MM.1S (cell line): ENCODE results near the gene COL4A3.

Source experiments
- DNase-seq: peaks from one replicate; pipeline ENCODE4 v3.0.0-alpha.2; 2015
- H2AFZ ChIP-seq: fragments of 300-600 bp; sonication (generic); 2 replicates; pipeline ENCODE4 v1.6.0; 2016; ENCODE audit warnings: antibody characterized with exemption, low read length
- H3F3A ChIP-seq: fragments of 300-600 bp; sonication (generic); 2 replicates; pipeline ENCODE4 v1.6.1; 2016; ENCODE audit warnings: mild to moderate bottlenecking, antibody characterized with exemption, low read length, moderate library complexity, mixed read lengths; ENCODE audit not compliant: insufficient read depth
- H3K27ac ChIP-seq: fragments of 300-600 bp; sonication (generic); 2 replicates; pipeline ENCODE4 v1.5.1; 2016; ENCODE audit warnings: mild to moderate bottlenecking, low read length
- H3K27me3 ChIP-seq: fragments of 300-600 bp; sonication (generic); replicated peaks from 2 replicates; pipeline ENCODE4 v1.6.0; 2016; ENCODE audit warnings: low read length; ENCODE audit not compliant: insufficient read depth
- H3K36me3 ChIP-seq: fragments of 300-600 bp; sonication (generic); replicated peaks from 2 replicates; pipeline ENCODE4 v1.6.1; 2016; ENCODE audit warnings: mild to moderate bottlenecking, low read length, mixed read lengths; ENCODE audit not compliant: insufficient read depth
- H3K4me1 ChIP-seq: fragments of 300-600 bp; sonication (generic); 2 replicates; pipeline ENCODE4 v1.6.1; 2016; ENCODE audit warnings: low read length, mixed read lengths
- H3K4me2 ChIP-seq: fragments of 300-600 bp; sonication (generic); 2 replicates; pipeline ENCODE4 v1.6.0; 2016; ENCODE audit warnings: low read depth, low read length
- H3K4me3 ChIP-seq: fragments of 300-600 bp; sonication (generic); 2 replicates; pipeline ENCODE4 v1.5.1; 2016; ENCODE audit warnings: low read length, mixed read lengths
- H3K79me2 ChIP-seq: fragments of 300-600 bp; sonication (generic); 2 replicates; pipeline ENCODE4 v1.6.1; 2016; ENCODE audit warnings: mixed run types, low read length, mixed read lengths
- H3K9ac ChIP-seq: fragments of 300-600 bp; sonication (generic); 2 replicates; pipeline ENCODE4 v1.6.1; 2016; ENCODE audit warnings: low read length, mixed read lengths
- H3K9me2 ChIP-seq: fragments of 300-600 bp; sonication (generic); replicated peaks from 2 replicates; pipeline ENCODE4 v1.6.1; 2016; ENCODE audit warnings: mild to moderate bottlenecking, low read length, mixed read lengths; ENCODE audit not compliant: insufficient read depth
- H3K9me3 ChIP-seq: fragments of 300-600 bp; sonication (generic); replicated peaks from 2 replicates; pipeline ENCODE4 v1.6.1; 2016; ENCODE audit warnings: mild to moderate bottlenecking, low read length, mixed read lengths; ENCODE audit not compliant: insufficient read depth
- H4K20me1 ChIP-seq: fragments of 300-600 bp; sonication (generic); 2 replicates; pipeline ENCODE4 v1.6.1; 2016; ENCODE audit warnings: mild to moderate bottlenecking, low read length, moderate library complexity, mixed read lengths; ENCODE audit not compliant: insufficient read depth
- EZH2 ChIP-seq: fragments of 300-600 bp; sonication (generic); optimal IDR thresholded peaks from 2 replicates; pipeline ENCODE3; 2017; ENCODE audit warnings: low read depth, mild to moderate bottlenecking, antibody characterized with exemption, low read length, mixed read lengths
- EZH2phosphoT487 ChIP-seq: fragments of 300-600 bp; sonication (generic); IDR thresholded peaks from 2 replicates; pipeline ENCODE4 v1.6.1; 2018; ENCODE audit warnings: antibody characterized with exemption, low read length
- TF ChIP-seq, protein P1 (sequence below): fragments of 300-600 bp; sonication (generic); IDR thresholded peaks from 2 replicates; pipeline ENCODE4 v1.5.1; 2016; ENCODE audit warnings: antibody characterized with exemption, low read length, mixed read lengths

COL4A3 gene

DNA sequence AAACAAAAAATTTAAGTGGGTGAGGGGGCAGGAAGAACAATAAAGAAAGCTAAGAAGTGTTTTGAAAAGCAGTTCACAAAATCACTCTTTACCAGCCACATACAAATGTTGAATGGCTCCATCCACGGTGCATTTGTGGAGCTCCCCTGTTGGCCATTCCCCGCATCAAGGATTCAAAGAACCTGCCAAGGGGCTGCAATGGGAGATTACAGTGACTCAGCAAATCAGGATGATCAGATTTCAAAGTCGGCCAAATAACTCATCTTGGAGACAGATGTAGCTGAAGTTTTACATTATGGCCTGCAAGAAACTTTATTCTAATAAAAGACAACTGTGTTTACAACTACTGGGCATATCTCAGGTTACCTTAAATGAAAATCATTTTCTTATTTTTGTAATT, 26.9 kb downstream of the COL4A3 start:
- Histone ChIP-seq H2AFZ (no peak overlapping the region), H3F3A (no peaks in the 10 kb centered on the region), H3K9ac (no peak overlapping the region), H4K20me1 (no peaks in the 10 kb centered on the region), H3K9me2 (no peaks in the 10 kb centered on the region), H3K79me2 (no peaks in the 10 kb centered on the region), H3K27me3 (no peaks in the 10 kb centered on the region), H3K36me3 (no peaks in the 10 kb centered on the region), H3K27ac (no peak overlapping the region), H3K4me3 (no peak overlapping the region), H3K9me3 (no peaks in the 10 kb centered on the region), H3K4me1 (peaks cover 16% of the 10 kb centered on the region), H3K4me2 (no peak overlapping the region)
- no peak for DNase-seq
- TF ChIP-seq EZH2: no peak
- TF ChIP-seq, protein P1, sequence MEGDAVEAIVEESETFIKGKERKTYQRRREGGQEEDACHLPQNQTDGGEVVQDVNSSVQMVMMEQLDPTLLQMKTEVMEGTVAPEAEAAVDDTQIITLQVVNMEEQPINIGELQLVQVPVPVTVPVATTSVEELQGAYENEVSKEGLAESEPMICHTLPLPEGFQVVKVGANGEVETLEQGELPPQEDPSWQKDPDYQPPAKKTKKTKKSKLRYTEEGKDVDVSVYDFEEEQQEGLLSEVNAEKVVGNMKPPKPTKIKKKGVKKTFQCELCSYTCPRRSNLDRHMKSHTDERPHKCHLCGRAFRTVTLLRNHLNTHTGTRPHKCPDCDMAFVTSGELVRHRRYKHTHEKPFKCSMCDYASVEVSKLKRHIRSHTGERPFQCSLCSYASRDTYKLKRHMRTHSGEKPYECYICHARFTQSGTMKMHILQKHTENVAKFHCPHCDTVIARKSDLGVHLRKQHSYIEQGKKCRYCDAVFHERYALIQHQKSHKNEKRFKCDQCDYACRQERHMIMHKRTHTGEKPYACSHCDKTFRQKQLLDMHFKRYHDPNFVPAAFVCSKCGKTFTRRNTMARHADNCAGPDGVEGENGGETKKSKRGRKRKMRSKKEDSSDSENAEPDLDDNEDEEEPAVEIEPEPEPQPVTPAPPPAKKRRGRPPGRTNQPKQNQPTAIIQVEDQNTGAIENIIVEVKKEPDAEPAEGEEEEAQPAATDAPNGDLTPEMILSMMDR: no peak
- TF ChIP-seq EZH2phosphoT487: no peak

DNA sequence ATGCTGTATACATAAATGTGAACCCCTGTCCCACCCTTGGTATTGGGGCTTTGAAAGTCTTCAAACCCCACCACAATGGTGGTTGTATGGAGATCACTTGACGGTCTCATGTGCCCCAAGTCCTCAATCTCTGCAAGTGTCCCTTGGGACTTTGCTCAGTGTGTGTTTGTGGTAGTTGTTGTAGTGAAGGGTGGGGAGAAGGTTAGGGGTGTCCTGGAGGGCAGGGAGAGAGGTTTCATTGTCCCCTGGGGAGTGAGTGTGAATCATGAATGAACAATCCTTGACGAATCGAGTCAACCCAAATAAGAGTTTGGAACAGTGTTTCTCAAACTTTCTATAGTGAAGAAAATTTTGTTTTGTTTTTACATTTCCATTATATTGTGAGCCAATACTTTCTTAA, 28.1 kb downstream of the COL4A3 start:
- no peak overlapping the region for H3K9ac ChIP-seq
- no peaks in the 10 kb centered on the region for H3K9me2 ChIP-seq
- no peaks in the 10 kb centered on the region for H4K20me1 ChIP-seq
- H2AFZ ChIP-seq: no peak overlapping the region
- peak overlapping the region; percentile 25; the same call in 1 of the 2 replicates for H3K4me2 ChIP-seq
- H3K4me3 ChIP-seq: no peak overlapping the region
- no peaks in the 10 kb centered on the region for H3K79me2 ChIP-seq
- TF ChIP-seq, protein P1: no peak
- TF ChIP-seq EZH2 (no peak), EZH2phosphoT487 (no peak)
- peaks cover 16% of the 10 kb centered on the region for H3K4me1 ChIP-seq
- no peak for DNase-seq
- H3K9me3 ChIP-seq: no peaks in the 10 kb centered on the region
- H3K36me3 ChIP-seq: no peaks in the 10 kb centered on the region
- no peaks in the 10 kb centered on the region for H3F3A ChIP-seq
- H3K27me3 ChIP-seq: no peaks in the 10 kb centered on the region
- H3K27ac ChIP-seq: no peak overlapping the region

DNA sequence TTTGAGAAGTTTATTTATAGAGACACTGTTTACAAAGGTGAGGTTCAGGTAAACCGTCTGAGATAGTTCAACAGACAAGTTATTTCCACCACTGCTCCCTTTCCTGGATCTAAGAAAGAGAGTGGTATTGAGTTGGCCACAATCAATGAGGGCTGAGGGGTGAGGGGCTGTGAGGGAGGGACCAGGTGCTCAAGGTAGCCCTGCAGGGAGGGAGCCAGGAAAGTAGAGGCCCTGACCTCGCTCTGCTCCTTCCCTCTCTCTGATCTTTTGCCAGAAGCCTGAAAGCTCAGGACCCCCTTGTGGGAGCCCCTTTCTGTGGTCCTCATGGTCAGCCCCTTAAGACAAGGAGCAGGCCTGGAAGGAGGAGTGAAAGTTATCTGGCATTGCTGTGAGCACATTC, 29.8 kb downstream of the COL4A3 start:
- Histone ChIP-seq H3K9ac (no peak overlapping the region), H3K4me1 (peaks cover 10% of the 10 kb centered on the region), H4K20me1 (no peaks in the 10 kb centered on the region), H3K36me3 (no peaks in the 10 kb centered on the region), H3K4me2 (no peak overlapping the region), H3K4me3 (no peak overlapping the region), H3K9me3 (no peaks in the 10 kb centered on the region), H3K9me2 (no peaks in the 10 kb centered on the region), H2AFZ (no peak overlapping the region), H3F3A (no peaks in the 10 kb centered on the region), H3K27ac (no peak overlapping the region), H3K79me2 (no peaks in the 10 kb centered on the region), H3K27me3 (no peaks in the 10 kb centered on the region)
- DNase-seq: no peak
- TF ChIP-seq EZH2 (no peak), EZH2phosphoT487 (no peak)
- TF ChIP-seq, protein P1: no peak
